OCI-LY3 (cell line): ENCODE data around the gene SHMT2.

Experiments
- CTCF ChIP-seq: fragments of 200-600, 300-600 bp; sonication (generic); IDR thresholded peaks from 2 replicates; pipeline ENCODE4 v1.5.1; 2014; ENCODE audit warnings: antibody characterized with exemption, low read length, low read depth
- EZH2phosphoT487 ChIP-seq: fragments of 200-600 bp; shearing (Covaris generic); IDR thresholded peaks from 2 replicates; pipeline ENCODE4 v1.6.1; 2018; ENCODE audit warnings: antibody characterized with exemption, mixed run types, low read depth

- TF ChIP-seq CTCF (no peak), EZH2phosphoT487 (no peak)
Measured at GRCh38 chr12:57263096-57263495, 33.6 kb downstream of the SHMT2 start.
